Epithelial cell of esophagus (primary cell): ENCODE data around the gene GOLGA5.
"Not testable (repeated sequence)": the region's sequence is repeated elsewhere in the genome, so short reads cannot be mapped to it uniquely, and the experiment has no call there.

Source experiments
- DNase-seq: peaks from one replicate; pipeline ENCODE4 v3.0.0; 2010; ENCODE audit warnings: low read depth
- H3K4me3 ChIP-seq: 2 replicates; pipeline ENCODE4 v1.5.1; 2011; ENCODE audit warnings: mild to moderate bottlenecking, low read length, control low read depth
- TF ChIP-seq, protein P1 (sequence below): IDR thresholded peaks from 2 replicates; pipeline ENCODE4 v1.5.1; 2011; ENCODE audit warnings: low read depth, mild to moderate bottlenecking, low read length, control low read depth, inconsistent platforms; ENCODE audit not compliant: insufficient read depth; ENCODE audit errors: missing control alignments

GOLGA5 gene

DNA sequence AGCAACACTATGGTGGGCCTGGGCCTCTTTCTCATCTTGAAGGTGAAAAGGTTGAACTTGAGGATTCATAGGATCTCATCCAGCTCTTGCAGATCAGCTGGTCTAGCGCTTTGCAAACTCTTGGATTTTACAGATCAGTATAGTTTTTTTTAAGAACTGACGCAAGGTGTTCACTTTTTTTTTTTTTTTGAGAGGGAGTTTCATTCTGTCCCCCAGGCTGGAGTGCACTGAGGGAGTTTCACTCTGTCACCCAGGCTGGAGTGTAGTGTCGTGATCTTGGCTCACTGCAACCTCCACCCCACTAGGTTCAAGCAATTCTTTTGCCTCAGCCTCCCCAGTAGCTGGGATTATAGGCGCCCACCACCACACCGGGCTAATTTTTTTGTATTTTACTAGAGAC, 25.3 kb upstream of the GOLGA5 start:
- no peak for DNase-seq
- TF ChIP-seq, protein P1, sequence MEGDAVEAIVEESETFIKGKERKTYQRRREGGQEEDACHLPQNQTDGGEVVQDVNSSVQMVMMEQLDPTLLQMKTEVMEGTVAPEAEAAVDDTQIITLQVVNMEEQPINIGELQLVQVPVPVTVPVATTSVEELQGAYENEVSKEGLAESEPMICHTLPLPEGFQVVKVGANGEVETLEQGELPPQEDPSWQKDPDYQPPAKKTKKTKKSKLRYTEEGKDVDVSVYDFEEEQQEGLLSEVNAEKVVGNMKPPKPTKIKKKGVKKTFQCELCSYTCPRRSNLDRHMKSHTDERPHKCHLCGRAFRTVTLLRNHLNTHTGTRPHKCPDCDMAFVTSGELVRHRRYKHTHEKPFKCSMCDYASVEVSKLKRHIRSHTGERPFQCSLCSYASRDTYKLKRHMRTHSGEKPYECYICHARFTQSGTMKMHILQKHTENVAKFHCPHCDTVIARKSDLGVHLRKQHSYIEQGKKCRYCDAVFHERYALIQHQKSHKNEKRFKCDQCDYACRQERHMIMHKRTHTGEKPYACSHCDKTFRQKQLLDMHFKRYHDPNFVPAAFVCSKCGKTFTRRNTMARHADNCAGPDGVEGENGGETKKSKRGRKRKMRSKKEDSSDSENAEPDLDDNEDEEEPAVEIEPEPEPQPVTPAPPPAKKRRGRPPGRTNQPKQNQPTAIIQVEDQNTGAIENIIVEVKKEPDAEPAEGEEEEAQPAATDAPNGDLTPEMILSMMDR = no peak
- no peak overlapping the region for H3K4me3 ChIP-seq

DNA sequence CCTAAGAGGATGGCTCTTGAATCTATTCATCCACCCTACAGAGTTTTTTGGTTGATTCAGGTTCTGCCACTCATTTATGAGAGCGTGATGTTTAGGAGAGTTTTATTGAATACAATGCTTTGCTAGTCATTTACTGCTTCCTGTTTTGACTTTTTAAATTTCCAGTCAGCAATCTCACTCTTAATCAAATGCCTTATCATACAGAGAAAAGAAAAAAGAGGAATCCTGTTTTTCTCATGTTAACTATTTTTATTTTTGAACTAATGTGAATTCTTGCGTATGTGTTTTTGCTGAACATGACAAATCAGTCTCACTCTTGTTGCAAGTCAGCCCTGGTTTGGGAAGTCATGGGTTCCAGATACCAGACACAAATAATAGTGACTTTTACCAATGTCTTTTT, 23.6 kb upstream of the GOLGA5 start:
- no peak overlapping the region for H3K4me3 ChIP-seq
- TF ChIP-seq, protein P1 = no peak
- DNase-seq = no peak

DNA sequence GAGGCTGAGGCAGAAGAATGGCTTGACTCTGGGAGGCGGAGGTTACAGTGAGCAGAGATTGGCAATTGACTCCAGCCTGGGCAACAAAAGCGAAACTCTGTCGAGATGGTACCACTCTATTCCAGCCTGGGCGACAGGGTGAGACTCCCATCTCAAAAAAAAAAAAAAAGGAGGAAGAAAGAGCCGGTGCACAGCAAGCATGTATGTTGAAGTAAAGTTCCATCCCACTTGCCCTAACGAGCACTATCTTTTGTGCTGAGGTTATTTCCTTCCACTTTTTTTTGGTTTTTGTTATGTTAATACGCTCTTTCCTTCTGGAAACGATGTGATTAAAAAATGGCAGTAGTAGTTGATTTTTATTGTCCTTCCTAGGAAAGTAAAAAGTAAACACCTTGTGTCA, 19.5 kb upstream of the GOLGA5 start:
- TF ChIP-seq, protein P1 = no peak
- no peak for DNase-seq
- H3K4me3 ChIP-seq = no peak overlapping the region

DNA sequence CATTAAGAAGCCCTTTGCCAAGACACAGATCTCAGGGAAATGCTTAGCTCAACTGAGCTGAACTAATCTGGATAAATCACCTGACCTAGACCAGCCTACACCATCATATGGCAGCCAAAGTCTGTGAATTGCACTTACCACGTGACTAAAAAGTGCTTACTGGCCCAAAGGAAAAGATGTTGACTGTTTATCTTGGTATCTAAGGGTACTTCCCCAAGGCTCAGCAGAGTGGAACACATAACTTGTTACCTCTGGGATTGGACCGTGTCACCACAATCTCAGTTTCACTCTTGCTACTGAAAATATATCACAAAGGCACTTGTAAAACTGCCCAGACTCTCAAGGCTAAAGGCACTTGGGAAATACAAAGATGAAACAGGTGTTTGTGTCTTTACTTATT, 18.8 kb upstream of the GOLGA5 start:
- H3K4me3 ChIP-seq, DNase-seq: not testable (repeated sequence)

DNA sequence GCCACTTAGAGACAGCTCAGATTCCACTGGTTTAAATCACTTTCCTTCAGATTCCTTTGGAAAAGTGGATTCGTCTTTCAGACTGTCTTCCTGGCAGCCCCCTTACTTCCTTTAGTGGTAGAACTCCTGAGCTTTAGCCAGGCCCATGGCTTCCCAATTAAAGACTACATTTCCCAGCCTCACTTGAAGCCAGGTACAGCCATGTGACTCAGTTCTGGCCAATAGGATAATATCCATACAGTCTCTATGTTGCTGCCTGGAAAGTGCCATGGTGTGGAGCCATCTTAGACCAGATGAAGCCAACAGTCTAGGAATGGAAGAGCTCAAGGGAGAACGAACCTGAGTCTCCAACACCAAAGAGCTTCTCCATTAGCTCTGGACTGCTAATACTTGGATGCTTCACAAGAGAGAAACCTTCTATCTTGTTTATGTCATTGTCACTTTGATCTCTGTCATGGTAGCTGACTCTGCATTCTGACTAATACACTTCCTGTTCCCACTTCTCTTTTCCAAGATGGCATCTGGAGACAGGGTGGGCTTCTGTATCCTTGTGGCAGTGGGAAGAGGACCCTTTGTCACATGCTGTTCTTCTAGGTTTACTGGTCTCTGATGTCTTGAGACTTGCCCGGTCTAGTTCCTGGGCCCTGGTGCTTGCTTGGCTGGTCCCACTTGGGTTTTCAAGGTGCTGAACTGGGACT, 15.1 kb upstream of the GOLGA5 start:
- H3K4me3 ChIP-seq = not testable (repeated sequence)
- peak; percentile 24 for DNase-seq

DNA sequence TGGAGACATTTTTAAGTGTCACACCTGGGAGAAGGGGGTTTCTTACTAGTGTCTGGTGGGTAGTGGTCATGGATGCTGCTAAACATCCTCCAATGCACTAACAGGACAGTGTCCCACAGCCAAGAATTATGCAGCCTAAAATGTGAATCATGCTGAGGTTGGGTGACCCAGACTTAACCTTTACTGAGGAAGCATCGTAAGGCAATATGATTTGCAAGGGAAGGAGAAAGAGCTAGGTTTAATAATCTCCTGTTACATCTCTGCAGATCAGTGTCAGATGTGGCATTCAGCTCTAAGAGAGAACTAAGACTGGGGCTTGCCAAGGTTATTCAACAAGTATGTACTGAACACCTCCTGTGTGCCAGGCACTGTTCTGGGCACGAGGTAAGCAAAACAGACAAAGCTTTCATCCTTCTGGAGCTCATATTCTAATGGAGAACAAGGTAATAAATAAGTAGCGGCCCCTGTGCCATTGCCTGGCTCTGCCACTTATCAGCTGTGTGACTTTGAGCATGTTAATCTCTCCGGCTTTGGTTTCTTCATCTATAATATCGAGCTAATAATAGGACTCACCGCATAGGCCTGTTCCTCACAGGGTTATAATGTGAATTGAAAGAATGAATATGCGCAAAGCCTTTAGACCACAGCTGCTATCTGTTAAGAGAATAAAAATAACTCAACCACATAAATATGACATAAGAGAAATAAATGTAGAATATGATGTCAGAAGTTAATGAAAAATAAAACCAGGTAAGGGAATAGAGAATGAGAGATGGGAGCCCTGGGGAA, 13.5 kb upstream of the GOLGA5 start:
- TF ChIP-seq, protein P1 = no peak
- H3K4me3 ChIP-seq = no peak overlapping the region
- DNase-seq = no peak

DNA sequence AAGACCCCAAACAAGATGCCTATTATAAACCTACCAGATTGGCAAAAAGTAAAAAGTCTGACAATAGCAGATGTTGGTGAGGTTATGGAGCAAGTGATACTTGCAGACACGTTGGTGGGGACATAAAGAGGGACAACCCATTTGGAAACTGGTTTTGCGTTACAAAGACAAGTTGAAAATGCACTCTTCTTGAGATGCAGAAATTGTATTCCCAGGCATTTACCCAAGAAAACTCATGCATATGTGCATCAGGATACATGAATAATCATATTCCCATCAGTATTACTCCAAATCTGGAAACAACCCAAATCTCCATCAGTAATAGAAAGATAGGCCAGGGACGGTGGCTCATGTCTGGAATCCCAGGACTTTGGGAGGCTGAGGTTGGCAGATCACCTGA, 12.8 kb upstream of the GOLGA5 start:
- TF ChIP-seq, protein P1 = no peak
- H3K4me3 ChIP-seq = no peak overlapping the region
- no peak for DNase-seq
